Occipital lobe (tissue), 2 donors: ENCODE measurements around the gene GPATCH8. TPM values are rescaled to one million over a fixed set of nuclear protein-coding genes. Genes with fewer than 3 reads are reported as not detected.
A peak's percentile ranks its signal among the peaks of the same experiment; 100 is the strongest.
"Not testable (repeated sequence)": the region's sequence is repeated elsewhere in the genome, so short reads cannot be mapped to it uniquely, and the experiment has no call there.

Experiments
- DNase-seq: peaks from one replicate; lab custom pipeline; 2025; lab: John Stamatoyannopoulos, UW
- total RNA-seq: library from RNA; depleted of rRNA; stranded (reverse); fragments of >200 nt; gene quantifications from one replicate; pipeline ENCODE4 v1.2.3, GENCODE V29; 2014

The GPATCH8 gene
- total RNA-seq: 38.8 TPM

- peak; percentile 90 for DNase-seq
Observed at GRCh38 chr17:44503147-44504029, at the start of gene GPATCH8. Gene GPATCH8 (minus strand): TSS chr17:44503406. CDS start chr17:44503370, 36 bp downstream.

DNA sequence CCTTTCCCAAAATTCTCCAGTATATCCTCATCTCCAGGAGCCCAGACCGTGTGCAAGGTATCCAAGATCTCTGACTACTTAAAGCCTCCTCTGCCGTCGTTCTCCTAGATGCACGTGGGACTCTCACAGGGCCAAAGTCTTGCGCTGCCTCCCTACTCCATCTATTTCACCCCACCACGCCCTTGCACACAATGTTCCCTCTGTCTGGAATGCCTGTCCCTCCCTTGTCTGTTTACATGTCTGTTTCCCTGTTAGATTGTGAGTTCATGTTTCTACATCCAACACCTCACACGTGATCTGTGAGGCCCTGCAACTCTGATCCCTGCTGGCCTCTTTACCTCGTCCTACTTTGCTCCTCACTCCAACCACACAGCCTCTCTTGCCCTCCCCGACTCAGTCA is 49.2 kb upstream of the GPATCH8 start:
- DNase-seq: no peak

- no peak for DNase-seq
Observed at GRCh38 chr17:44549686-44550085, 46.5 kb upstream of the GPATCH8 start.

- no peak for DNase-seq
Observed at GRCh38 chr17:44548376-44549230, 45.4 kb upstream of the GPATCH8 start.

GRCh38 chr17:44547625-44548267 is 44.5 kb upstream of the GPATCH8 start:
- DNase-seq: no peak

DNA sequence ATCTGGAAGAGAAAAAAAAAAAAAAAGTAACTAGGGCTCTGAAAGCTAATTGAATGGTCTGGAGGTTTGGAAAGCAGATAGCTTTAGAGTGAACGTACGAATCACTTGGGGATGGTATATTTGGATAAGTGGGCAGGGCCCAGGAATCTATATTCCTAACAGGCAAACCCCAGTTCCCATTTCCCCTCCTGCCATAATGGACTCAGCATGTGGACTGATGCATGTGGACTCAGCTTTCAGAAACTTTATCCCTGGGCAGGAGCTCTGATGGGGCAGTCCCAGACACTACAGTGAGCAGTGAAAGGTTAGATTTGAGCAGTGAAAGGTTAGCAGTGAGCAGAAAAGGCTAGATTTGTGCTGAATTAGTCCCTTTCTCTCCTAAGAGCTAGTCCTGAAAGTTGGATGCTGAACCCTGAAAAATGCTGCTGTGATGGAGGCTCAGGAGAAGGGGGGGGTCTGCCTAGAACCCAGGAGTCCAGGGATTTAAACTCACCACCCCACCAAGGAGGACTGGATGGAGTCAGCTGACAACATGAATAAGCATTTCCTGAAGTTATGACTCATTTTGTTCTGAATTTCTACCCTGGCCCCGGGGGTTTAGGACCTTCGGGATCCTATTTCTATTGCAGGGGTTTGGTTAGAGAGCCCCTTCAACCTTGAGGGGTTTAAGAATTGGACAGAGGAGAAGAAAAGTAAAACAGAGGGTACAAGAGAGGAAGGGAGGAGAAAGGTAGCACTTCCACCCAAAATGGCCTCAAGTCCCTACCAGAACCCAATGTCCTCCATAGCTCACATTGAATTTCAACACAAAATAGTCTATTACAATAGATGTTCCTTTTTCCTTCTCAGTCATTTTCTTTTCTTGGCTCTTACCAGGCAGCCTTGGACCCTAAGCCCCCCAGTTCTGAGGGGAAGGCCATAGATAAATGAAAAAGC is 43.7 kb upstream of the GPATCH8 start:
- no peak for DNase-seq

DNA sequence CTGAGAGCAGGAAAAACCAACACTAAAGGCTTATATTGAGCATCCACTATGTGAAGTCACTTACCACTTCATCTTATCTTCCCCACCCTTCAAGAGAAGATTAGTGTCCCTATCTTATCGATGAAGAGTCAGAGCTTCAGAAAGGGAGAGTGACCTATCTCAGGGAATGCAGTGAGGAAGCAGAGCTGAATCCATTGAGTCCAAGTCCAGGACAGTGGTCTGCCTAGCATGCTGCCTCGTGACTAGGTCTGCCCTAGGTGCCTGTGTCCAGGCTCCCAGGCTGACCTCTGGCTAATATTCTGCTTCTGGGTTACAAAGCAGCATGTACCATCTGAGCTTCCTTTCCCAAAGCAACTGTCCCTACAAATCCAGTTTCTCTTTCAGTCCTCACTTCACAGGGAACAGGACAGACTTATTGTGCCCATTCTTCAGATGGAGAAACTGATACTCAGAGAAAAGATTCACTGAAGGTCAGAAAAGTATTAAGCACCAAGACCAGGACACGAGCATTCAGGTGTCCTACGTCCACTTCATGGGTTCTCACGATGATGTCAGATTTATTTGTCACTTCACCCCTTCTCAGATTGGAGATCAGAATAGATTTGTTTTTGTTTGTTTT is 40.8 kb upstream of the GPATCH8 start:
- no peak for DNase-seq

GRCh38 chr17:44543213-44543904 is 40.2 kb upstream of the GPATCH8 start:
- no peak for DNase-seq

GRCh38 chr17:44541884-44542581 is 38.8 kb upstream of the GPATCH8 start:
- DNase-seq: no peak

GRCh38 chr17:44540246-44541084 is 37.3 kb upstream of the GPATCH8 start:
- no peak for DNase-seq

DNA sequence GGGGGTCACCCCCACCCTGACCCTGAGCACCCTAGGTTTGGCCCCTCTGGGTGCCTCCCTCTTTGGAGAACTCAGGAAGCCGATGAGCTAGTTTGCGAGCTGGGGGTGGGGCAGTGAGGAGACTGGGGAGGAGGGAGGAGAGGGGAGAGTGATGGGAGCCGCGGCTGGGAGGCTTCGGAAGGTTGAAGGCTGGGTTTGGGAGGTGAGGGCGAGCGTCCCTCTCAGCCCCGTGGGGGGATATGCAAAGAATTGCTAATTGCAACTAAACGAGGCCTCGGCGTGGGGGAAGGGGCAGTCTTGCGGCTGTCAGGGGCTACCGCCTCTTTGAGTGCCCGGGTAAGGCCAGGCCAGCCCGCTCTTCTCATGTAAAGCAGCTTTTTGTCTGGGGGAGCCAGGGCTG is 36.5 kb upstream of the GPATCH8 start:
- DNase-seq: no peak

- DNase-seq: not testable (repeated sequence)
Observed at GRCh38 chr17:44537922-44538321, 34.7 kb upstream of the GPATCH8 start.

GRCh38 chr17:44536090-44536953 is 33.1 kb upstream of the GPATCH8 start:
- DNase-seq: no peak

GRCh38 chr17:44533533-44534246 is 30.5 kb upstream of the GPATCH8 start:
- DNase-seq: peak; percentile 19

DNA sequence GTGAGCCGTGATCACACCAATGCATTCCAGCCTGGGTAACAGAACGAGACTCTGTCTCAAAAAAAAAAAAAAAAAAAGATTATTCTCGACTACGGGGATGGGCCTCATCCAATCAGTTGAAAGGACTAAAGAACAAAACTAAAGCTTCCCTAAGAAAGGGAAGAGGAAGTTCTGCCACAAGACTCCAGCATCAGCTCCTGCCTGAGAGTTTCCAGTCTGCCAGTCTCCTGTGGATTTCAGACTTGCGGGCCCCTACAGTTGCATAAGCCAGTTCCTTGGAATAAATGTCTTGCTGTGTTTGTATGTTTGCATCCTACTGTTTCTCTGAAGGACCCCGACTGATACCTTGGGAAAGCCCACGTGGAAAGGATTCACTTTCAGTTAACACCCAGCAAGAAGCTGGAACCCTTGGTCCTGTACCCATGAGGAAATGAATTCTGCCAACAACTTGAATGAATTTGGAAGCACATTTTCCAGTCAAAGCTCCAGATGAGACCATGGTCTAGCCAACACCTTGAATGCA is 27.8 kb upstream of the GPATCH8 start:
- no peak for DNase-seq

GRCh38 chr17:44529864-44530263 is 26.7 kb upstream of the GPATCH8 start:
- DNase-seq: no peak
